GM10266 (cell line): ENCODE data around the gene POR.
A peak's percentile ranks its signal among the peaks of the same experiment; 100 is the strongest.
"Not testable (repeated sequence)": the region's sequence is repeated elsewhere in the genome, so short reads cannot be mapped to it uniquely, and the experiment has no call there.

ENCODE experiments used
- DNase-seq: peaks from one replicate; pipeline ENCODE4 v3.0.0; 2012; ENCODE audit errors: extremely low spot score
- TF ChIP-seq, protein P1 (sequence below): IDR thresholded peaks from 2 replicates; pipeline ENCODE4 v1.5.1; 2012; ENCODE audit warnings: mild to moderate bottlenecking, low read depth; ENCODE audit not compliant: control insufficient read depth, insufficient read depth; ENCODE audit errors: missing control alignments

POR gene

GRCh38 chr7:75995996-75996395 lies 81.0 kb downstream of the POR start:
- TF ChIP-seq, protein P1, sequence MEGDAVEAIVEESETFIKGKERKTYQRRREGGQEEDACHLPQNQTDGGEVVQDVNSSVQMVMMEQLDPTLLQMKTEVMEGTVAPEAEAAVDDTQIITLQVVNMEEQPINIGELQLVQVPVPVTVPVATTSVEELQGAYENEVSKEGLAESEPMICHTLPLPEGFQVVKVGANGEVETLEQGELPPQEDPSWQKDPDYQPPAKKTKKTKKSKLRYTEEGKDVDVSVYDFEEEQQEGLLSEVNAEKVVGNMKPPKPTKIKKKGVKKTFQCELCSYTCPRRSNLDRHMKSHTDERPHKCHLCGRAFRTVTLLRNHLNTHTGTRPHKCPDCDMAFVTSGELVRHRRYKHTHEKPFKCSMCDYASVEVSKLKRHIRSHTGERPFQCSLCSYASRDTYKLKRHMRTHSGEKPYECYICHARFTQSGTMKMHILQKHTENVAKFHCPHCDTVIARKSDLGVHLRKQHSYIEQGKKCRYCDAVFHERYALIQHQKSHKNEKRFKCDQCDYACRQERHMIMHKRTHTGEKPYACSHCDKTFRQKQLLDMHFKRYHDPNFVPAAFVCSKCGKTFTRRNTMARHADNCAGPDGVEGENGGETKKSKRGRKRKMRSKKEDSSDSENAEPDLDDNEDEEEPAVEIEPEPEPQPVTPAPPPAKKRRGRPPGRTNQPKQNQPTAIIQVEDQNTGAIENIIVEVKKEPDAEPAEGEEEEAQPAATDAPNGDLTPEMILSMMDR: no peak
- no peak for DNase-seq

DNA sequence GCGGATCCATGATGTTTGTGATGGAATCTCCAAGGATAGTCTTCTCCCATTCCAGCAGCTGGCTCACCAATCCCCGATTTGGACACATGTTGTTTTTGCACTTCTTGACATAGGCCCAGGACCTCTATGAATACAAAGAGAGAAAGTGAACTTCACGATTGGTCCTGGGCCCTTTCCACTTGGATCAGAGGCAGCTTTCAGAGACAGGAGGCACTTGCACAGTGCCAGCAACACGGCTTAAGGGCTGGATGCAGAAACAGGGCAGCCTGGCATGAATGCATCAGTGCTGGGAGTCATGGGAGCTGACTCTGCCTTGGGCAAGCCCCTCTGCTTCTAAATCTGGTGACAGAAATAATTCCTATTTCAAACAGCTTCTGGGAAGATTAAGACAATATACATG lies 81.5 kb downstream of the POR start:
- TF ChIP-seq, protein P1: no peak
- peak; percentile 6 for DNase-seq

DNA sequence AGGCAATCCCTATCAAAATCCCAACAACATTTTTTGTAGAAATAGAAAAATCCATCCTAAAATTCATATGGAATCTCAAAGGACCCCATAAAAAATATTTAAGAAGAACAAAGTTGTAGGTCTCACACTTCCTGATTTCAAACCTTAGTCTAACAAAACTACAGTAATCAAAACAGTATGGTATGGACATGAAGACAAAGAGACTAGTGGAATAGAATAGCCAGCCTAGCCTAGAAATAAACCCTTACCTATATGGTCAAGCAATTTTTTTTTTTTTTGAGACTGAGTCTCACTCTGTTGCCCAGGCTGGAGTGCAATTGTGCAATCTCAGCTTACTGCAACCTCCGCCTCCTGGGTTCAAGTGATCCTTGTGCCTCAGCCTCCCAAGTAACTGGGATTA lies 83.1 kb downstream of the POR start:
- no peak for DNase-seq
- TF ChIP-seq, protein P1: no peak

GRCh38 chr7:76000566-76000965 lies 85.6 kb downstream of the POR start:
- TF ChIP-seq, protein P1: no peak
- no peak for DNase-seq

DNA sequence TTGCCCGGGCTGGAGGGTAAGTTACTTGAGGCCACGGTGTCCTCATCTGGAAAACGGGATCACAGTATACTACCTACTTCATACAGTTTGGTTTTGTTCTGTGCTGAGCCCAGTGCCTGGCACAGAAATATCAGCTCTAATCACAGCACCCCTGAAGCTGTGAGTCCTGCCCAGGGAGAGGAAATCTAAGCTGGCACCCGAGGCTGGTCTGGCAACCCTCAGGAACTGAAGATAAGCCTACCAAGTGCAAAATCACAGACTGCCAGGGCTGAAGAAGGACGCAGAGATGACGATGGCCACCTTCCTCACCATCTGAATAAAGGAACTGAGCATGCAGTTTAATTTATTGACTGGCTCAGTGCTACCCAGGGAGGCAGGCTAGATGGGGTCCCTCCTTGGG lies 87.2 kb downstream of the POR start:
- TF ChIP-seq, protein P1: no peak
- no peak for DNase-seq

DNA sequence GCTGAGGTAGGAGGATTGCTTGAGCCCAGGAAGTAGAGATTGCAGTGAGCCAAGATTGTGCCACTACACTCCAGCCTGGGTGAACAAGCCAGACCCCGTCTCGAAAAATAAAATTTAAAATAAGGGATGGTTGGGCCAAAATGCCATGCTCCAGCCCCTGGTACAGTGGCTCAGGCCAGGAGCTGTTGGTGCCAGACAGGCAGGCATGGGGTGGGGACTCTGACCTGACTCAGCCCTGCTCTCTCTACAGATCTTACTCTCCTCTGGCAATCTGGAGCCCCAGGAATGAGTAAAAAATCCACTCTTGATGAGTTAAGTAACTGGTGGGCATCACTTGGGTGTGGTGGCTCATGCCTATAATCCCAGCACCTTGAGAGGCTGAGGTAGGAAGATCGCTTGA lies 87.9 kb downstream of the POR start:
- DNase-seq: no peak
- TF ChIP-seq, protein P1: no peak

- no peak for DNase-seq
- TF ChIP-seq, protein P1: no peak
These were observed 88.4 kb downstream of the POR start for GRCh38 chr7:76003351-76003750.

GRCh38 chr7:76005004-76005403 lies 90.0 kb downstream of the POR start:
- DNase-seq: not testable (repeated sequence)
